ENCODE data around the gene SNX30.

SNX30 gene

DNA sequence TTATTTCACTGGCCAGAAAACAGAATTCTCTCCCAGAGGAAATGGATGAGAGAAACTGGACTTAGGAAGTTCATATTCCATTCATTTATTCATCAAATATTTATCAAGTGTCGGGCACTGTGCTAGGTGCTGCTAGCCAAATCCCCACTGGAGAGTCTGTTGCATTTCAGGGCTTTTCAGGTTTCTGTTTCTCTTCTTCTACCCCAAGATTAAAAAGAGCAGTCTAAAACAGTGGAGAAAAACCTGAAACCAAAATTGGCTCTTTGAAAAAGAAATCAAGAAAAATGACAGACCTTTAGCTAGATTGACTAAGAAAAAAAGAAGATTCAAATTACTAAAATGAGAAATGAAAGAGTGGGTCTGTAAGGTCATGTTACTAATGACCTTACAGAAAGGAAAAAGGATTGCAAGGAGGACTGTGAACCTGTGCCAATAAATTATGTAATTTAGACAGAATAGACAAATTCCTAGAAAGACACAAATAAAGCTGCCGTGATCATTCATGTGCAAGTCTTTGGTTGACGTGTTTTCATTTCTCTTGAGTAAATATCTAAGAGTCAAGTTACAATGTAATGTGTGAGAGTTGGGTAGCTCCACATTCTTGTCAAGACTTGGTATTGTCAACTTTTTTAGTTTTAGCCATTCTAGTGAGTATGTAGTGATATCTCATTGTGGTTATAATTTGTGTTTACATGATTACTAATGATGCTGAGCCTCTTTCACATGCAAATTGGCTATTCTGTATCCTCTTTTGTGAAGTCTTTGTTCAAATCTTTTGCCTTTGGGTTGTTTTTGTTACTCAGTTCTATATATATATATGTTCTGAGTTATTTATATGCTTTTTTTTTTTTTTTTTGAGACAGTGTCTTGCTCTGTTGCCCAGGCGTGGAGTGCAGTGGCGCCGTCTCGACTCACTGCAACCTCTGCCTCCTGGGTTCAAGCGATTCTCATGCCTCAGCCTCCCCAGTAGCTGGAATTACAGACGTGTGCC, 23.7 kb downstream of the SNX30 start:
- H3K27ac ChIP-seq, result no peak overlapping the region
- no peak overlapping the region for H3K4me3 ChIP-seq

DNA sequence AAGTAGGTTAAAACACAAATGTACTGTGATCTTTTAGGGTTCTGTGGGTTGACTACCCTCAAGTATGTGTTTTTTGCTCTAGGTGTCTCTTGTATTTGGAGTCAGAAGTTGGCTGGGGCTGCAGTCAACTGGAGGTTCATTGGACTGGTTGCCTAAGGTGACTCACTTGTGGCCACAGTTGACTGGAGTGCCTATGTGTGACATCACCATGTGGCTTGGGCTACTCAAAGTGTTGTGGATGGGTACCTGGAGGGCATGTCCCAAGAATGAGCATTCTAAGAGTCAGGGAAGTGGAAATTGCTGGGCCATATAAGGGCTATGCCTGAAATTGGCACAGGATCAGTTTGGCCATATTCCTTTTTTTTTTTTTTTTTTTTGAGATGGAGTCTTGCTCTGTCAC, 27.4 kb downstream of the SNX30 start:
- no peak overlapping the region for H3K27ac ChIP-seq

DNA sequence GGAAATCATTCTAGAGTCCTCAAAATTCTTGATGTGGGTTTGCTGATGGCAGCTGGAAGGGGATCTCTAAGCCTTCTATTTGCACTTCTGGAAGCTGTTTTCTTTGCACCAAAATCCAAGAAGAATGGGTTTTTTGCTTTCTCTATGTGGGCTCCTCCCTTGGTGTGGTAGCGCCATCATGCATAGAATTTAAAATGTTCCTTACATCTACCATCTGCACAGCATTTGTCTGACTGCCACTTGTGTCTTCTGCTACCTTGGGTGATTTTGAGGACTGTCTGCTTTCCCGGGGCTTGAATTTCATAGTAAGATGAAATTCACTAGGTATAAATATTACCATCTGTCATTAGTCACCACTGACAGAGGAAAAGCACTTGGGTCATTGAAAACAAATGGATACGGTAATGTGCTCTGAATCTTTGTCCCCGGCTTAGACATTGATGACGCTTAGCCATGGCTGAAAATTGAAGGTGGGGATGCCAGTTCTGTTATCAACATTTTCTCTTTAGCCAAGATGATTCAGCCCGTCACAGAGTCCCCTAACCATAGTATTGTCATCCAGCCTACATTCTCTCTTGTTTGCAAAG, 30.0 kb downstream of the SNX30 start:
- H3K27ac ChIP-seq, result no peak overlapping the region
- no peak overlapping the region for H3K4me3 ChIP-seq

More for the DNA sequence above, 27.4 kb downstream of the SNX30 start:
- H3K4me3 ChIP-seq, result no peak overlapping the region

- no peak overlapping the region for H3K27ac ChIP-seq
- H3K4me3 ChIP-seq, result no peak overlapping the region
Observed at GRCh38 chr9:112782218-112782617, 31.7 kb downstream of the SNX30 start.

GRCh38 chr9:112783551-112783954, 33.0 kb downstream of the SNX30 start:
- Histone ChIP-seq H3K4me3 (no peak overlapping the region), H3K27ac (no peak overlapping the region)

DNA sequence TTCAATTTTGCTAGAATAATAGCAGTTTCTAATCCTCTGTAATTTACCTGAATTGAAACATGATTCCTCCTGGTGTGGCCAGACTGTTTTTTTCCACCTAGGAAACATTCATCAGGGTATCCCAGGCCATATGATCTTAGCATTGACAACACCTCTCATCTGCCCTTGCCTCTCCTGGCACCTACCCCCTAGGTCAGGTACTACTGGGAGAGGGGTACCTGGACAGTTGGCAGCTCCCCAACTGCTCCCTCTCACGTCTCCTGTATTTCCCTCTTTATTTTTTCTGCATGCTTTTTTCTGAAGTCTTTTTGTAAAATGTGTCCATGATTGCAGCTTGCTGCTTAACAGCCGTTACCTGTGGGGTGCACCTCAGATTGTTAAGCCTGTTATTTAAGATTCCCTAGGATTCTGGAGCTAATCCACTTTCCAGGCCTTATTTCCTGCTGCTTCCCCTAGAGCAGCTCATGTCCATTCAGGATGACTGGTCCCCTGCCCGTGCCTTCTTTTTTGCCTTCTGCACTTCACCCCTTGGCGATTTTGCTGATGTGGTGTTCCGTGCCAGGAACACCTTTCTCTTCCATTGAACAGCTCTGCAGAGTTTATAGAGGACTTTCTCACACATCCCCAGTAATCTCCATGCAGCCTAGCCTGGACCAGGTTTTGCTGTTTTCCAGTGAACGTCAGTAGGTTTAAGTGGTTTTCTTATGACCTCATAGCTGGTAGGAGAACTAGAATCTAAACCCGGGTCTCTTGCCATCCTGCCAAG, 33.6 kb downstream of the SNX30 start:
- Histone ChIP-seq H3K27ac (no peak overlapping the region), H3K4me3 (no peak overlapping the region)

DNA sequence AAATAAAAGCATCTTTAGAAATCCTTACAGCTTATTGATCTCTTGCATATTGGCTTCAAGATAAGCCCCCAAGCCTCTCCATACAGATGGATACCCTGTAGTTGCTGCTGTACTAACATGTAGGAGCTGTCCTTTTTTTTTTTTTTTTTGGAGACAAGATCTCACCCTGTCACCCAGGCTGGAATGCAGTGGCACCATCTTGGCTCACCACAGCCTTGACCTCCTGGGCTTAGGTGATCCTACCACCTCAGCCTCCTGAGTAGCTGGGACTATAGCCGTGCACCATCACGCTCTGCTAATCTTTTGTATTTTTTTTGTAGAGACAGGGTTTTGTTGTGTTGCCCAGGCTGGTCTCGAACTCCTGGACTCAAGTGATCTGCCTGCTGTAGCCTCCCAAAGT, 35.4 kb downstream of the SNX30 start:
- H3K4me3 ChIP-seq, result no peak overlapping the region
- no peak overlapping the region for H3K27ac ChIP-seq

DNA sequence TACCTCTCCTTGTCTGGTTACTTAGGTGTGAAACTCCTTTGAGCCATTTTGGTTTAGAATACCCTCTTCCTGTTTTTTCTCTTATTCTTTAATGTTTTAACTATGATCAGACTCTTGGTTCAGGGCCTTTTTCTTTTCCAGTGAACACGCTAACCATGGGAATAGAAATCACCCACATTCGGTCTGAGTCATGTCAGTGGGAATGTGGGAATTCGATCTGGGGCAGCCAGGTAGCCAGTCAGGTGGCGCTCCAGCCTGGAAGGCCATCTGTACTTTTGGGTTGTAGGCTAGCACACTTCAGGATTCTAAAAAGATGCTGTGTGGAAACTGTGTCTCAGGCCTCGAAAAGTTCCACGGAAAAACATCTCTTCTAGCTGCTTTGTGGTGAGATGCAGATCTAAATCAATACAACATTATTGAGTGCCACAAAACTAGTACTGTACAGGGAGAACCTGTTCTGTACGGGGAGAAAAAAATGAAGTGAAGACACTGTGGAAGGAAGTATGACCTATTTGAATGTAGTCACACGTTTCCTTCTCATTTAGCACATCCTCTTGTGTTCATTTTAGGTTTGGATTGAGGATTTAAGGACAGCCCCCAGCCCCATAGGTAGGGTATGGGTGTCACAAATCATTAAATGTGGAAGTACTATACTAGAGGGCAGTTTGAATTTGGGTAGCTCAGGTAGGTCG, 36.4 kb downstream of the SNX30 start:
- H3K27ac ChIP-seq, result no peak overlapping the region
- no peak overlapping the region for H3K4me3 ChIP-seq

DNA sequence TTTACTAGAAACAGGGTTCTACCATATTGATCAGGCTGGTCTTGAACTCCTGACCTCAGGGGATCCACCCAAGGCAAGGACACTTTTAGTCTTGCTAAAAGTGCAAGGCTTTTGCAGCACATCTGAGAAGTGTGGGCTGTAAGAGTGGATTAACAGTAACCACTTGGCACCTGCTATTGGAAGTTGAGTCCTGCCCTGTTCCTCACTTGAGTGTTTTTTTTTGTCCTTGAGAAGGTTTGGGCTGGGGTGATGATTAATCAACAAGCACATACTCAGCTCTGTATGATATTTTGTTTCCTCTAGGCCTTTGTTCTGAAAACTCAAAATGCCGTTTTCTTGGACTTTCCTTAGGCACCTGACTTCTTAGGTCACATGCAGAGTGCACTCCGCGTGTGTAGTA, 37.4 kb downstream of the SNX30 start:
- no peak overlapping the region for H3K4me3 ChIP-seq
- H3K27ac ChIP-seq, result no peak overlapping the region

- no peak overlapping the region for H3K27ac ChIP-seq
Observed at GRCh38 chr9:112789473-112789872, 38.9 kb downstream of the SNX30 start.

GRCh38 chr9:112789891-112790774, 39.6 kb downstream of the SNX30 start:
- H3K27ac ChIP-seq, result no peak overlapping the region
- H3K4me3 ChIP-seq, result no peak overlapping the region

More at GRCh38 chr9:112789473-112789872, 38.9 kb downstream of the SNX30 start:
- no peak overlapping the region for H3K4me3 ChIP-seq

GRCh38 chr9:112792670-112793069, 42.1 kb downstream of the SNX30 start:
- H3K4me3 ChIP-seq, result no peak overlapping the region
- no peak overlapping the region for H3K27ac ChIP-seq

GRCh38 chr9:112793213-112793810, 42.8 kb downstream of the SNX30 start:
- no peak overlapping the region for H3K27ac ChIP-seq

GRCh38 chr9:112794731-112795130, 44.2 kb downstream of the SNX30 start:
- Histone ChIP-seq H3K4me3 (no peak overlapping the region), H3K27ac (no peak overlapping the region)

More at GRCh38 chr9:112793213-112793810, 42.8 kb downstream of the SNX30 start:
- H3K4me3 ChIP-seq, result no peak overlapping the region

GRCh38 chr9:112795921-112796320, 45.4 kb downstream of the SNX30 start:
- Histone ChIP-seq H3K27ac (no peak overlapping the region), H3K4me3 (no peak overlapping the region)

GRCh38 chr9:112796485-112796884, 45.9 kb downstream of the SNX30 start:
- Histone ChIP-seq H3K27ac (no peak overlapping the region), H3K4me3 (no peak overlapping the region)

DNA sequence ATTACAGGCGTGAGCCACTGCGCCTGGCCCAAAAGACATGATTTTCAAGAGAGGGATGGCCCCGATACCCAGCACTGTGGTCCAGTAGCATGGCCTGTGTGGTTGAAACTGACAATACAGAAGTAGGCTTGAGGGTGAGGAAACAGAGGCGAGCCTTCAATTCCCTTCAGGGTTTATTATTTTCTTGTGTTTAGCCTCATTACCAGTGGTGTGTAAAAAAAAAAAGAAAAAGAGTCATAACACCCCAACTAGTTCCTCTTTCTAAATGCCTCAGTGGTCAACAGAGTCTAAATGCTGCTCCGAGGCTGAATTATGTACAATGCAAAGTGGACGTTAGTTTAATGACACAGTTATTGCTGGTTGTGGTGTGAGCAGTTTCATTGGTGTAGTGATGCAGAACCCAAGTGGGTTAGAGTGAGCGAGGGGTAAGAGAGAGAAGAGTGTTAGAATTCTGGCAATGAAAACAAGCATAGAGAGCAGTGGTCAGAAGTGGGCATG, 58.8 kb downstream of the SNX30 start:
- peak overlapping the region in 1 of 21 experiments; percentile 2 for H3K27ac ChIP-seq
- H3K4me3 ChIP-seq, result no peak overlapping the region

DNA sequence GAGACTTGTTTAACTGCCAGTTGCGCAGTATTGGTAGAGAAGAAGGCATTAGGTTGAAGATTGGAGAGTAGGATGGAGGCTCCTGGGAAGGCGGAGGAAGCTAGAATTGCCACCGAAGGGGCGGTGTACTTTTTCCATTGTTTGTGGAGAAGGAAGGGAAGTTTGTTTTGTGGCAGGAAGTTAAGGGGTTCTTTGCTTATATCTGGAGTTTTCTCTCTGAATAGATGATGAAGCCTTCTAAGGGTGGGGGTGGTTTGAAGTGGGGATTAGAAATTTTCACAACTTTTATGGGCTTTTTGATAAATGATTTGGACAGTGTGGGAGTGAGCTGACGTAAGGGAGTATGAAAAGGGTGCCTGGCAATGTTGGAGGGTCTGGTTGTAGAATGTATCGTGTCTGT, 59.3 kb downstream of the SNX30 start:
- Histone ChIP-seq H3K27ac (peak overlapping the region in 2 of 21 experiments; percentile 2 to 7), H3K4me3 (no peak overlapping the region)

All from skin epidermis (tissue), 12 donors.